ENCODE data around the gene RBM10.
A peak's percentile ranks its signal among the peaks of the same experiment; 100 is the strongest.
"Not testable (repeated sequence)": the region's sequence is repeated elsewhere in the genome, so short reads cannot be mapped to it uniquely, and the experiment has no call there.

The RBM10 gene

DNA sequence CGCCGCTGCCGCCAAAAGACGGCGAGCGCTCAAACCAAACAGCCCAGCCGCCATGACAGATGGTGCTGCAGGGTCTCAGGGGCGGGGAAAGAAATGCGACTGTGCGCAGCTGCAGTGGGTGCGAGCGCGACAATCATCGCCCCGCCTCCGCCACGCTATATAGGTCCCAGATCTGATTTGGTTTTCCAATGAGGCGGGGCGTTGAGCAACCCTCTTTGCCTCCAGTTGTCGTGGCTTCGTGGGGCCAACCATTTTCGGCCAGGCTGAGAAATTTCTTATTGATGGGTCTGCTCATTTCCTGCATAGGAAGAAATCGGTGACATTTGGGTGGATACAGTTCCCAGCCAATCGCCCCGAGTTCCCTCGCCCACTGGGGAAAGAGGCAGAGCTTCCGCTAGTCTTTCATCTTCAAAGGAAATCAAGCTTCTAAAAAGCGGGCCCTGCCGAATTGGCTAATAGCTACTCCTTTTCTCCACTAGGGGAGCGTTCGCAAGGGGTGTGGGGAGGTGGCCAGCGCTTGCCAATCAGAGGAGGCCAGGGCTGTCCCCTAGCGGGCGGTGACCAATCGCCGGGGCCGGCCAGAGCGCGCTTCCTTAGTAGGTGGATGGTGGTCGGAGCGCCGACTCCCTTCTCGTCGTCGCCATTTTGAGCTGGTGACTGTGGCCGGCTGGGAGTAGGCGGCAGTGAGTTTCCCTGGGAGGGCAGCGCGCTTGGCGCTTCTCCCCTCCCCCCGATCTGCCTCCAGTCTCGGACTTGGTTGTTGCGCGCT lies at the start of gene RBM10, which contains the start of gene NDUFB11:
Gene RBM10 (plus strand): TSS at position 596 of the 769 bp plus-strand sequence. CDS start 2,261 bp downstream, outside the sequence.
Gene NDUFB11 (minus strand): TSS at position 77 of the 769 bp plus-strand sequence. CDS start 23 bp downstream, at position 54.
- DNase-seq: peak; percentile 85

DNA sequence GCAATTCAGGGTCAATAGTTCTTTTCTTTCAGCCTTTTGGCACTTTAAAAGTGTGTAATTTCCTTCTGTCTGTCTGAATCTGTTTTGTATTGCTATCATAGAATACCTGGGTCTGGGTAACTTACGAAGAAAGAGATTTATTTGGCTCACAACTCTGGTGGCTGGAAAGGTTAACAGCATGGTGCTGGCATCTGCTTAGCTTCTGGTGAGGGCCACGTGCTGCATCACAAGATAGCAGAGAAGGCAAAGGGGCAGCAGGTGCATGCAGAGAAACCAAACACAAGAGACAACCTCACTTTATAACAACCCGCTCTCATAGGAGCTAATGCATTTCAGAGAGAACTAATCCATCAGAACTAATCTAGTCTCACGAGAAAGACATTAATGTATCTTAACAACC lies 48.0 kb upstream of the RBM10 start:
- DNase-seq: no peak

DNA sequence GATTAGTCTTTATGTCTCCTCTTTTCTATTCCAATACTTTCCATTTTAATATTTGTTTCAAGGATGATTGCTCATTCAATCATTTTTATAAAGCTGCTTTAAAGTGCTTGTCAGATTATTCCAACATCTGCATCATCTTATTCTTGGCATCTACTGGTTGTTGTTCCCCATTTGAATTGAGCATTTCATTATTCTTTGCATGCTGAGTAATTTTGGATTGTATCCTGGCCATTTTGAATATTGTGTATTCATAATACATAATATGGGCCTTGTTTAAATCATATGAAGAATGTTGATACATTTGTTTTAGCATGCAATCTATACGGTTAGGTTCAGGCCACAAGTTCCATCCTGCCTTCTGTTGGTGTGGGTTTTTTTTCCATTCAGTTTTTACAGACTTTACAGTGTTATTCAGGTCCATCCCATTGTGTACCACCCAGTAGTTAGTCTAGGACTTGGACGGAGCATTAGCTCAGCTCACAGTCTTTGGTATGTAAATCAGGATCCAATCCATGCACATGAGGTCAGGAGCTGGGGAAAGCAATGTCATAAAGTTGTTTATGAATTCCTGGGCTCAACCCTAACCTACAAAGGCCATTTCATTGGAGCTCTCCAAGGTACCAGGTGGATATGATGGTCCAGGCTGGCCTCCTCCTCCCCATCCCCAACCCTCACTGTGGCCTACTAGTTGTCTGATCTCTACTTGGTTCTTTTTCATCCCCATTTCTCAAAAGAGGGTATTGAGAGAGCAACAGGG lies 46.5 kb upstream of the RBM10 start:
- no peak for DNase-seq

DNA sequence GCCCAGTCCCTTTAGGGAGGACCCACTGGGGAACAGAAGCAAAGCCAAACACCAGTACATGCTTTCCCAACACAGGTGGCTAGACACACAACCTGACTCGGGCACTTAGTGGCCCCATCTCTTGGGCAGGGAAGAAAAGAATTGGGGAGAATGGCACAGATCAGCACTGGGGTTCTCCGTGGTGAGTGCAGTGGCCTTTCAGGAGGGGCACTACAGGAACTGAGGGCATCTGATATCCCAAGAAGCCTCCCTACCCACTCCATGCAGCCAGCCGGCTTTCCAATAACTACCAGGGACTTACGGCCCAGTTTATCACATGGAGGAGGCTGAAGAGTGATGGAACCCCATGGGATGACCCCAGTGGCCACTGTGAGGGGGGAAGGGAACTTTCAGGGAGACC lies 43.8 kb upstream of the RBM10 start:
- no peak for DNase-seq

GRCh38 chrX:47110936-47111615 lies 33.9 kb upstream of the RBM10 start:
- DNase-seq: not testable (repeated sequence)

DNA sequence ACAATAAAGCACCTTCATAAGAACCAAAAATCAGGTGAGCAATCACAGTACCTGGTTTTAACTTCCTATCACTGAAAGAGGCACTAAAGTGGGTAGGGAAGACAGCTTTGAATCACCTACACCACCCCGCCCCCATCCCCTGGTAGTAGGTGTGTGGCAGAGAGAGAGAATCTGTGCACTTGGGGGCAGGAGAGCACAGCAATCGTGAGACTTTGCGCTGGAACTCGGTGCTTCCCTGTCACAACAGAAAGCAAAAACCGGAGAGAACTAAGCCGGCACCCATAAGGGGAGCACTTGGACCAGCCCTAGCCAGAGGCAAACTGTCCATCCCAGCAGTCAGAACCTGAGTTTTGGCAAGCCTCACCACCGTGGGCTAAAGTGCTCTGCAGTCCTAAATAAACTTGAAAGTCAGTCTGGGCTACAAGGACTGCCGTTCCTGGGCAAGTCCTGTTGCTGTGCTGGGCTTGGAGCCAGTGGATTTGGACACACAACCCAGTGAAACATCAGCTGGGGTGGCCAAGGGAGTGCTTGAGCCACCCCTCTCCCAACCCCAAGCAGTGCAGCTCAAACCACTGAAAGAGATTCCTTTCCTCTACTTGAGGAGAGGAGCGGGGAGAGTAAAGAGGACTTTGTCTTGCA lies 32.6 kb upstream of the RBM10 start:
- DNase-seq: no peak

- not testable (repeated sequence) for DNase-seq
Measured at GRCh38 chrX:47116551-47117110, 28.4 kb upstream of the RBM10 start.

DNA sequence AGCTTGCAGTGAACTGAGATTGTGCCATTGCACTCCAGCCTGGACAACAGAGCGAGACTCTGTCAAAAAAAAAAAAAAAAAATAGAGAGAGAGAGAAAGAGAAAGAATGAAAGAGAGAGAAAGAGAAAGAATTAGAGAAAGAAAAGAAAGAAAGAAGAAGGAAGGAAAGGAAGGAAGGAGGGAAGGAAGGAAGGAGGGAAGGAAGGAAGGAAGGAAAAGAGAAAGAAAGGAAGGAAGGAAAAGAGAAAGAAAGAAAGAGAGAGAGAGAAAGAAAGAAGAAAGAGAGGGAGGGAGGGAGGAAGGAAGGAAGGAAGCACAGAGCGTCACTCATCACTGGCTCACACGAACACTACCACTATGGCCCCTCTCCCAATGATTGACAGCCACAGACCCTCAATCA lies 20.6 kb upstream of the RBM10 start:
- not testable (repeated sequence) for DNase-seq

GRCh38 chrX:47129157-47129898 lies 15.7 kb upstream of the RBM10 start:
- DNase-seq: peak; percentile 90

- no peak for DNase-seq
Measured at GRCh38 chrX:47129899-47130358, 15.1 kb upstream of the RBM10 start.

DNA sequence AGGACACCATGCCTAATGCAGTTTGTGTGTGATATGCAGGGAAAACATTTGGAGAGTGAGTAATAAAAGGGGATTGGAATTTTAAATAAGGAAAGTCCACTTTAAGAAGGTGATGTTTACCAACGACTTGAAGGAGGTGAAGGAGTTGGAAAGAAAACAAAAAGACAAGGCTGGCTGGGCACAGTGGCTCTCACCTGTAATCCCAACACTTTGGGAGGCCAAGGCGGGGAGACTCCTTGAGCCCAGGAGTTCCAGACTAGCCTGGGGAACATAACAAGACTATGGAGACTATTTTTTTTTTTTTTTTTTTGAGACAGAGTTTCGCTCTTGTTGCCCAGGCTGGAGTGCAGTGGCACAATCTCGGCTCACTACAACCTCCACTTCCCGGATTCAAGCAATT lies 11.5 kb upstream of the RBM10 start:
- DNase-seq: no peak

- not testable (repeated sequence) for DNase-seq
Measured at GRCh38 chrX:47135650-47136049, 9.4 kb upstream of the RBM10 start.

DNA sequence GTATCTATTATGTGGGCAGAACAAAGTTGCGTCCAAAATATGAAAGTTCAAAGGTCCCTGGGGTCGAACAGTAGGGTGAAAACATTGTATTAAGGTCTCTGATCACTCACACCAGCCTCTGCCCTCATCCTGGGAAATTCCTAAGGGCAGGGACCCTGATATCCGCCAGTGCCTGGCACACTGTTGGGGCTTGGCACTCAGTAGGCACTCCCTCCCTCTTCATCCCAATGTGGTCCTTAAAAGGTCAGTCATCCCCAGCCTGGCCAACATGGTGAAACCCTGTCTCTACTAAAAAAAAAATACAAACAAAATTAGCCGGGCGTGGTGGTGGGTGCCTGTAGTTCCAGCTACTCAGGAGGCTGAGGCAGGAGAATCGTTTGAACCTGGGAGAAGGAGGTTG lies 6.8 kb upstream of the RBM10 start:
- DNase-seq: no peak

DNA sequence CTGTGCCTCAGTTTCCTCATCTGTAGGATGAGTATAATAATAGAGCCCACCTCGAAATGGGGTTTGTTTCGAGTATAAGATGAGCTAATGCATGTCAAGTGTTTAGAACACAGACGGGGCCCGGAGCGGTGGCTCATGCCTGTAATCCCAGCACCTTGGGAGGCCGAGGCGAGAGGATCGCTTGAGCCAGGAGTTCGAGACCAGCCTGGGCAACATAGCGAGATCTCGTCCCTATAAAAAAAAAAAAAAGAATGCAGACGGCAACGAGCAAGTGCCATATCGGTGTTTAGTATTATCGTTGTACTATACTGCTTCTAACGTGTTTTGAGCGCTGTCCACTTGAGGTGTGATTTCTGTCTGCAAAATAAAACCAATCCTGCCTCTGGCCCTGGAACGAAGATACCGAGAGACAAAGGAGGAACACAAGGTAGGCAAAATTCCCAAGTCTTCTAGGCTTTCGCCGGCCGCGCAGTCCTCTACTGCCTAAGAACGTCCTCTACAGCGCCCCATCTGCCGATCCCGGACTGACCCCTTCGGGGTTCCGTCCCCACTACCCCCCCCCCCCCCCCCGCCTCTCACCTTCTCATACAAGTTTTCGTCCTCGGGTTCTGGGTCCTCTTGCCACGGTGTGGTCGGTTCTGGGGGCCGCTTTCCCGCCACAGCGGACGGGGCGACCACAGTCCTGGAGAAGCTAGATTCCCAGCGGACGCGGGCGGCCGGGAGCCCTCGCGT lies 961 bp upstream of the RBM10 start:
- no peak for DNase-seq

DNA sequence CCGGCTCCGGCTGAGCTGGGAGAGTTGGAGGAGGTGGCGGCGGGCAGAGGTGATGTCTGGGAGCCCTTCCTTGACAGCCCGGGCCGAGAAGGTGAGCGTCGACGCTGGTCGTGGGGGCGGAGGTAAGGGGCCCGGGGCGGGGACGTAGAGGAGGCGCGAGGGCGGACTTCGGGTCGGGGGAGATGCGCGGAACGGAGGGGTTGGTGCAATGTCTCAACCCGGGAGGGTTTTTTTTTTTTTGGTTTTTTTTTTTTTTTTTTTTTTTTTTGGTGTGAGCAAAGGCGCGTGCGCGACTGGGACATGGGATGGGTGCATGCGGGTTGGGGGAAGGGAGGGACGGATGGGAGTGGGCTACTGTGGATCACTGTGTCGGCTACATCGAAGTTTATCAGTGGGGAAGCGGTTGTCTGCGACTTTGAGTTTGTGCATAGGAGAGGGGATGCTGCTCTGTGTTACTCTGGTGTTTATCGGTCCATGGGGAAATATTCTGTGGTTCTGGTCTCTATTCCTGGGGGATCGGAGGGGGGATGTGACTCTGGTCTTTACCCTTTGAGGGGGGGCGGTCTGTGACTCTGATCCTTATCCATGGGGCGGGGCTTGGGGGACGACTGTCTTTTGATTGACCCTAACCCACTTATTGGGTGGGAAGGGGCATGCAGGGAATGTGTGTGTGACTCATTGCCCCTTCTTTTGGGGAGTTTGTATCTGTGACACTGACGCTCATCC lies 537 bp downstream of the RBM10 start:
- no peak for DNase-seq

DNA sequence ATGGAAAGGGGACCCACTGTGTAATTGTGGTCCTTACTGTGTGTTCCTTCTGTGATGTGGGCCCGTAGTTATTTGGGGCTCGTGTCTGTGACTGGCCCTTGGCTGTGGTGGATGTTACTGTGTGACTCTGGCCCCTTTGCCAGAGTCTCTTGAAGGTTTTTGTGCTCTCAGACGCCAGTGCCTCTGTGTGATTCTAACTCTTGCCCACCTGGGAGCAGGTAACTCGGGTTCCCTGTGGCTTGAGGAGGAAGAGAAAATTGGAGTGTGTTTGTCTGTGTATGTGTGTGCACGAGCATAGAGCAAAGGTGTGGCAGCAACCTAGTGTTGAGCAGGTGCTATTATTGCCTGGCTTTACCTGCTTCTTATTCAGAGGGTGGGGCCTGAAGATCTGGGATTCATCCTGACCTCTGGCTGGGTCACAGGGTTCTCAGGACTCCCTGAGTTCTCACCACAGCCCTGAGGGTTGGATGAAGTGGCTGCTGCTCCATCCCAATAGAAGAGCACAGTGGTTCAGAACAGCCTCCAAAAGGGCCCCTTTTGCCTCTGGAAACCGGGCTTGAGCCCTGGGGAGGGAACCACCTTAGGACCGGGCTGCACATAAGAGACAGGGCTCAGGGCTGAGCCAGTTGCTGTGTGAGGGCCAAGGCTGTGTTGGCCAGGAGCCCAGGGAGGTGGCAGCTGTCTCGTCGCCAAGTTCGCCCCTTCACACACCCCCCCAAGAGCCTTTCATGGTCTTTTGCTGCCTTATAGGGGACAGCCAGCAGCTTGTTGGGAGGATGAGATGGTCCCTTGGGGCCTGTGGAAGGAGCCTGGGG lies 1.3 kb downstream of the RBM10 start:
- DNase-seq: peak; percentile 8

DNA sequence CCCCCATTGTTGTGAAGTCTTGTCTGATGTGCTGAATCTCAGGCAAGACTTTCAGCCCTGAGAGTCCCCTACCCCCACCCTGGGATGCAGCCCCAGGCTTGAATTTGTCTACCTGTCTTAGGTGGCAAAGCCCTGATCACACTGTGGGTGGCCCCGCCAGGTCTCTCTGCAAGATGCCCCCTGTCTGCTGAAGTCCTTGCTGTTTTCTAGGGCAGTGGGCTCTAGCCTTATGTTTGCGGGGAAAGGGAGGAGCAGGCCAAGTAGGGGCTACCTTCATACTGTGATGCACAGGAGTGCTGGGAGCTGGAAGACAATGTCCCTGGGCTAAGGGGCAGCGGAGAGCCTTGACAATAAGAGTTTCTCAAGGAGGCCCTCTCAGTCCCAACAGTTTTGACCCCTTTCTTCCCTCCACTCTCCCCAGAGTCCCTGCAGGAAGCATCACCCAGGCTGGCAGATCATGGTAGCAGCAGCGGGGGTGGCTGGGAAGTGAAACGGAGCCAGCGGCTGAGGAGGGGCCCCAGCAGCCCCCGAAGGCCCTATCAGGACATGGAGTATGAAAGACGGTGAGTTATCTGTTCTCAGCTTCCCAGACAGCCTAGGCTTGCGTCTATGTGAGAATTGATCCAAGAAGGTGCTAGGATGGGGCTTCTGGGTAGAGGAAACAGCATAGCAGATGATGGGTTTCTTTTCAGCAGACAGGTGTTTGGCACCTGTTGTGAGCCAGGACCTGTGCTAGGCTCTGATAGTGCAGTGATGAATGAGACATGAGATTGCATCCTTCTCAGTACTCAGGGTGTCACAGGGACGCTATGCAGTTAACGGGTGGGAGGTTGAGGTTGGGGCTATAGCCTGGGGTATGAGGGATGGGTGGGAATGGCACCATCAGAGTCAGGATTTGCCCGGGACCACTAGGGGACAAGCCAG lies 2.2 kb downstream of the RBM10 start:
- no peak for DNase-seq

DNA sequence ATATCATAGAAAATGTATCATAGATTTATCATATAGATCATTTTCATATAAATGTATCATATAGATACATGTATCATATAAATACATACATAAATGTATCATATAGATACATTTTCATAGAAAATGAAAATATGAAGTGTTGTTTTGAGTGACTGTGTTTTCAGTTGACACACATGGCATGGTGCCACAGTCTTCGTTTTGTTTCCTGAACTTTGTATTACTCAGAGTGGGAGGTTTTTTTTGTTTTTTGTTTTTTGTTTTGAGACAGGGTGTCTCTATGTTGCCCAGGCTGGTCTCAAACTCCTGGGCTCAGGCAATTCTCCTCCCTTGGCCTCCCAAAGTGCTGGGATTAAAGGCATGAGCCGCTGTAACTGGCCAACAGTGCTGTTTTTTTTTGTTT lies 3.9 kb downstream of the RBM10 start:
- DNase-seq: no peak
